MM.1S (cell line): ENCODE results near the gene DCP1A.

ENCODE experiments used
- DNase-seq: peaks from one replicate; pipeline ENCODE4 v3.0.0-alpha.2; 2015
- H2AFZ ChIP-seq: fragments of 300-600 bp; sonication (generic); 2 replicates; pipeline ENCODE4 v1.6.0; 2016; ENCODE audit warnings: antibody characterized with exemption, low read length
- H3F3A ChIP-seq: fragments of 300-600 bp; sonication (generic); 2 replicates; pipeline ENCODE4 v1.6.1; 2016; ENCODE audit warnings: mild to moderate bottlenecking, antibody characterized with exemption, low read length, moderate library complexity, mixed read lengths; ENCODE audit not compliant: insufficient read depth
- H3K27ac ChIP-seq: fragments of 300-600 bp; sonication (generic); 2 replicates; pipeline ENCODE4 v1.5.1; 2016; ENCODE audit warnings: mild to moderate bottlenecking, low read length
- H3K27me3 ChIP-seq: fragments of 300-600 bp; sonication (generic); replicated peaks from 2 replicates; pipeline ENCODE4 v1.6.0; 2016; ENCODE audit warnings: low read length; ENCODE audit not compliant: insufficient read depth
- H3K36me3 ChIP-seq: fragments of 300-600 bp; sonication (generic); replicated peaks from 2 replicates; pipeline ENCODE4 v1.6.1; 2016; ENCODE audit warnings: mild to moderate bottlenecking, low read length, mixed read lengths; ENCODE audit not compliant: insufficient read depth
- H3K4me1 ChIP-seq: fragments of 300-600 bp; sonication (generic); 2 replicates; pipeline ENCODE4 v1.6.1; 2016; ENCODE audit warnings: low read length, mixed read lengths
- H3K4me2 ChIP-seq: fragments of 300-600 bp; sonication (generic); 2 replicates; pipeline ENCODE4 v1.6.0; 2016; ENCODE audit warnings: low read depth, low read length
- H3K4me3 ChIP-seq: fragments of 300-600 bp; sonication (generic); 2 replicates; pipeline ENCODE4 v1.5.1; 2016; ENCODE audit warnings: low read length, mixed read lengths
- H3K79me2 ChIP-seq: fragments of 300-600 bp; sonication (generic); 2 replicates; pipeline ENCODE4 v1.6.1; 2016; ENCODE audit warnings: mixed run types, low read length, mixed read lengths
- H3K9ac ChIP-seq: fragments of 300-600 bp; sonication (generic); 2 replicates; pipeline ENCODE4 v1.6.1; 2016; ENCODE audit warnings: low read length, mixed read lengths
- H3K9me2 ChIP-seq: fragments of 300-600 bp; sonication (generic); replicated peaks from 2 replicates; pipeline ENCODE4 v1.6.1; 2016; ENCODE audit warnings: mild to moderate bottlenecking, low read length, mixed read lengths; ENCODE audit not compliant: insufficient read depth
- H3K9me3 ChIP-seq: fragments of 300-600 bp; sonication (generic); replicated peaks from 2 replicates; pipeline ENCODE4 v1.6.1; 2016; ENCODE audit warnings: mild to moderate bottlenecking, low read length, mixed read lengths; ENCODE audit not compliant: insufficient read depth
- H4K20me1 ChIP-seq: fragments of 300-600 bp; sonication (generic); 2 replicates; pipeline ENCODE4 v1.6.1; 2016; ENCODE audit warnings: mild to moderate bottlenecking, low read length, moderate library complexity, mixed read lengths; ENCODE audit not compliant: insufficient read depth
- EZH2 ChIP-seq: fragments of 300-600 bp; sonication (generic); optimal IDR thresholded peaks from 2 replicates; pipeline ENCODE3; 2017; ENCODE audit warnings: low read depth, mild to moderate bottlenecking, antibody characterized with exemption, low read length, mixed read lengths
- EZH2phosphoT487 ChIP-seq: fragments of 300-600 bp; sonication (generic); IDR thresholded peaks from 2 replicates; pipeline ENCODE4 v1.6.1; 2018; ENCODE audit warnings: antibody characterized with exemption, low read length
- TF ChIP-seq, protein P1 (sequence below): fragments of 300-600 bp; sonication (generic); IDR thresholded peaks from 2 replicates; pipeline ENCODE4 v1.5.1; 2016; ENCODE audit warnings: antibody characterized with exemption, low read length, mixed read lengths

The DCP1A gene

DNA sequence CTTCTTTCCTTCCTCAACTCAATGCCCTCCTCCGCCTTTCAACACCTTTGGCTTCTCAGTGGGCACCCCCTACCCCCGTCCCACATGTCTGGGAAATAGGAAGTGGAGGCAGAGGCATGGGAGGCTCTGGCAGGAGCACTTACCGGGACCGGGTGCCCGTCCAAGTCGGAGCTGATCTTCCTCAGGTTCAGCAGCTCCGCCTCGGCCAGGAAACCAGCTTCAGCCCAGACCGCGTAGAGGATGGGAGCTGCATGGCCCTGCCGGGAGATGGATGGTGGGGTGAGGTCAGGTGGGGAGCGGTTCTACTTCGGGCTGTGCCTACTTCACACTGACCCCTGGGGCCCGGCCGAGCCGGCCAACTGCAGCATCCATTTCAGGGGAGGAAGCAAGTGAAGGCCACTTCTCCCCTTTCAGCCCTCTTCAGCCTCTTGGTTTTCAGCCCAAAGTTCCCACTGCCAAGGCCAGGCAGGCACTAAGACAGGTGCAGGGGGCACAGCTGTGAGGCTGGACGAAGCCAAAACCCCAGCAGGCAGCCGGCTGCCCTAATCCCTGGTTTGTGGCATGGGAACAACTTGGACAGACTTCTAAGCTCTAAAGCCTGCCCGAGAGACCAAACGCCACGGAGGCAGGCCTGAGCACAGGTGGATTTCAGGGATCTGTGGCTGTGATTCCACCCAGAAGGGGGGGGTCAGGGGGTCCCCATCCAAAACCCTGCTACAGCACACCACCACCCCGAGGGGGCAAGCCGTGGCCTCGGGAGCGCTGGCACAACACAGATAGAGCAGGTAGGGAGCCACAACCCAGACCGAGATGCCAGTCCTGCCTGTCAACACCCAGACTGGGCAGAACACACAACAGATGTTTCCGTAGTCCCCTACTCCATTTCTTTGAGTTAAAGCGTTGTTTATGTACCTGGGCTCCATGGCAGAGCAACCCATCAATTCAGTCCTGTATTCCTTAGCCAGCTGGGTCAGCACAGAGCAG lies 106.1 kb downstream of the DCP1A start:
- Histone ChIP-seq H3K9ac (no peak overlapping the region), H3K79me2 (peaks cover 87% of the 10 kb centered on the region), H3K4me3 (no peak overlapping the region), H3F3A (no peaks in the 10 kb centered on the region), H3K27ac (no peak overlapping the region), H4K20me1 (peaks cover 49% of the 10 kb centered on the region), H3K4me1 (peaks cover 7% of the 10 kb centered on the region; the same call in 1 of the 2 replicates), H2AFZ (no peak overlapping the region), H3K4me2 (no peak overlapping the region), H3K27me3 (no peaks in the 10 kb centered on the region), H3K9me3 (no peaks in the 10 kb centered on the region), H3K36me3 (peaks cover 17% of the 10 kb centered on the region), H3K9me2 (no peaks in the 10 kb centered on the region)
- TF ChIP-seq, protein P1, sequence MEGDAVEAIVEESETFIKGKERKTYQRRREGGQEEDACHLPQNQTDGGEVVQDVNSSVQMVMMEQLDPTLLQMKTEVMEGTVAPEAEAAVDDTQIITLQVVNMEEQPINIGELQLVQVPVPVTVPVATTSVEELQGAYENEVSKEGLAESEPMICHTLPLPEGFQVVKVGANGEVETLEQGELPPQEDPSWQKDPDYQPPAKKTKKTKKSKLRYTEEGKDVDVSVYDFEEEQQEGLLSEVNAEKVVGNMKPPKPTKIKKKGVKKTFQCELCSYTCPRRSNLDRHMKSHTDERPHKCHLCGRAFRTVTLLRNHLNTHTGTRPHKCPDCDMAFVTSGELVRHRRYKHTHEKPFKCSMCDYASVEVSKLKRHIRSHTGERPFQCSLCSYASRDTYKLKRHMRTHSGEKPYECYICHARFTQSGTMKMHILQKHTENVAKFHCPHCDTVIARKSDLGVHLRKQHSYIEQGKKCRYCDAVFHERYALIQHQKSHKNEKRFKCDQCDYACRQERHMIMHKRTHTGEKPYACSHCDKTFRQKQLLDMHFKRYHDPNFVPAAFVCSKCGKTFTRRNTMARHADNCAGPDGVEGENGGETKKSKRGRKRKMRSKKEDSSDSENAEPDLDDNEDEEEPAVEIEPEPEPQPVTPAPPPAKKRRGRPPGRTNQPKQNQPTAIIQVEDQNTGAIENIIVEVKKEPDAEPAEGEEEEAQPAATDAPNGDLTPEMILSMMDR: no peak
- TF ChIP-seq EZH2: no peak
- TF ChIP-seq EZH2phosphoT487: no peak
- DNase-seq: no peak

DNA sequence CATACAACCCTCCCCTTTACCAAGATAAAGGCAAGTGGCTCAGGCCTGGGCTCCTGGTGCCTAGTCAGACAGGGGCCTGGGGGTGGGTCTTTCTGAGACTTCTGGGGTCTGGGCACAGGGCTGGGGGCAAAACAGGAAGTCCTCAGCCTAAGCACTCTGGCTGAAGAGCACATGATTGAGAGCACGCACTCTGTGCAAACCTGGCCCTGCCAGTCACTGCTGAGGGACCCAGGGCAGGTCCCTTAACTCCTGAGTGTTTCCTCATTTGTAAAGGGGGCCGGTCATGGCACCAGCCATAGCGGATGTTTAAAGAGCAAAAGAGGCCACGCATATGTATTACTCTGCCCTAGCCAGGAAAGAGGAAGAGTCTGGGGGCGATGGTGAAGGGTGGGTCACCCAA lies 107.5 kb downstream of the DCP1A start:
- Histone ChIP-seq H3K4me1 (peaks cover 10% of the 10 kb centered on the region; the same call in 1 of the 2 replicates), H3F3A (no peaks in the 10 kb centered on the region), H4K20me1 (peaks cover 37% of the 10 kb centered on the region), H3K9me2 (no peaks in the 10 kb centered on the region), H3K4me3 (no peak overlapping the region), H3K36me3 (peaks cover 17% of the 10 kb centered on the region), H3K4me2 (no peak overlapping the region), H3K9ac (no peak overlapping the region), H2AFZ (no peak overlapping the region), H3K27me3 (no peaks in the 10 kb centered on the region), H3K27ac (no peak overlapping the region), H3K79me2 (peaks cover 84% of the 10 kb centered on the region), H3K9me3 (no peaks in the 10 kb centered on the region)
- TF ChIP-seq EZH2 (no peak), EZH2phosphoT487 (no peak)
- TF ChIP-seq, protein P1: no peak
- no peak for DNase-seq

DNA sequence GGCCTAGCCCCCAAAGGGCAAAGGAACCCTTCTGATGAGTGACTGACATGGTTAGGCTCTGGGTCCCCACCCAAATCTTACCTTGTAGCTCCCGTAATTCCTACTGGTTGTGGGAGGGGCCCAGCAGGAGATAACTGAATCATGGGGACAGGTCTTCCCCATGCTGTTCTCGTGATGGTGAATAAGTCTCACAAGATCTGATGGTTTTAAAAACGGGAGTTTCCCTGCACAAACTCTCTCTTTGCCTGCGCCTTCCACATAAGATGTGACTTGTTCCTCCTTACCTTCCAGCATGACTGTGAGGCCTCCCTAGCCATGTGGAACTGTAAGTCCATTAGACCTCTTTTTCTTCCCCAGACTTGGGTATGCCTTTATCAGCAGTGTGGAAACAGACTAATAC lies 108.5 kb downstream of the DCP1A start:
- H3K36me3 ChIP-seq: peaks cover 17% of the 10 kb centered on the region
- no peak overlapping the region for H3K27ac ChIP-seq
- peaks cover 28% of the 10 kb centered on the region for H4K20me1 ChIP-seq
- H3K4me1 ChIP-seq: peaks cover 10% of the 10 kb centered on the region; the same call in 1 of the 2 replicates
- H3K9me3 ChIP-seq: no peaks in the 10 kb centered on the region
- DNase-seq: no peak
- H3F3A ChIP-seq: peaks cover 4% of the 10 kb centered on the region; the same call in 1 of the 2 replicates
- no peak overlapping the region for H3K4me2 ChIP-seq
- no peak overlapping the region for H3K4me3 ChIP-seq
- peaks cover 84% of the 10 kb centered on the region for H3K79me2 ChIP-seq
- H3K9ac ChIP-seq: no peak overlapping the region
- TF ChIP-seq, protein P1: no peak
- TF ChIP-seq EZH2phosphoT487 (no peak), EZH2 (no peak)
- no peaks in the 10 kb centered on the region for H3K9me2 ChIP-seq
- H3K27me3 ChIP-seq: no peaks in the 10 kb centered on the region
- H2AFZ ChIP-seq: no peak overlapping the region
